Keratinocyte (primary cell): ENCODE results near the gene RBBP5. TPM values are rescaled to one million over a fixed set of nuclear protein-coding genes. Genes with fewer than 3 reads are reported as not detected.

Source experiments
- DNase-seq: peaks from one replicate; pipeline ENCODE4 v3.0.0-alpha.2; 2011; ENCODE audit warnings: low read depth, missing footprints, low spot score
- FAIRE-seq: peaks from 2 replicates; lab custom pipeline; 2011; peaks lifted over from hg19 to GRCh38; lab: Jason Lieb, UNC
- H2AFZ ChIP-seq: 2 replicates; pipeline ENCODE4 v1.6.0; 2012; ENCODE audit warnings: low read length, control low read depth, inconsistent platforms; ENCODE audit not compliant: control insufficient read depth
- H3K27ac ChIP-seq: 2 replicates; pipeline ENCODE4 v1.5.1; 2011; ENCODE audit warnings: low read length; ENCODE audit not compliant: control insufficient read depth, insufficient read depth
- H3K27me3 ChIP-seq: 3 replicates; pipeline ENCODE4 v1.6.0; 2011; ENCODE audit warnings: low read length; ENCODE audit not compliant: control insufficient read depth, insufficient read depth; ENCODE audit errors: extremely low read depth
- H3K36me3 ChIP-seq, 2 experiments: 2 replicates in 1 of 2; 3 replicates in 1 of 2; pipeline ENCODE4 v1.5.1; 2011; ENCODE audit warnings: low read length in 2 of 2, mild to moderate bottlenecking in 1 of 2; ENCODE audit not compliant: control insufficient read depth in 2 of 2, insufficient read depth in 2 of 2; ENCODE audit errors: extremely low read depth in 1 of 2
- H3K4me1 ChIP-seq: 3 replicates; pipeline ENCODE4 v1.5.1; 2011; ENCODE audit warnings: low read length; ENCODE audit not compliant: control insufficient read depth, insufficient read depth; ENCODE audit errors: extremely low read depth
- H3K4me2 ChIP-seq: 3 replicates; pipeline ENCODE4 v1.6.0; 2011; ENCODE audit warnings: low read depth, low read length; ENCODE audit not compliant: control insufficient read depth, insufficient read depth; ENCODE audit errors: extremely low read depth
- H3K4me3 ChIP-seq, 3 experiments: fragments of 200-600 bp in 1 of 3; sonication (generic) in 1 of 3; 2 replicates in 2 of 3; 3 replicates in 1 of 3; pipeline ENCODE4 v1.5.1; 2011 to 2016; ENCODE audit warnings: low read length in 3 of 3, mild to moderate bottlenecking in 3 of 3, control low read depth in 2 of 3, inconsistent platforms in 1 of 3, low read depth in 1 of 3, mixed read lengths in 1 of 3, mixed run types in 1 of 3, moderate library complexity in 1 of 3; ENCODE audit not compliant: control insufficient read depth in 2 of 3, insufficient read depth in 2 of 3; ENCODE audit errors: extremely low read depth in 1 of 3
- H3K79me2 ChIP-seq: 2 replicates; pipeline ENCODE4 v1.6.0; 2012; ENCODE audit warnings: low read length; ENCODE audit not compliant: control insufficient read depth, insufficient read depth
- H3K9ac ChIP-seq: 3 replicates; pipeline ENCODE4 v1.6.0; 2011; ENCODE audit warnings: low read length; ENCODE audit not compliant: control insufficient read depth, insufficient read depth; ENCODE audit errors: extremely low read depth
- H3K9me1 ChIP-seq: 3 replicates; pipeline ENCODE4 v1.6.0; 2011; ENCODE audit warnings: low read length; ENCODE audit not compliant: control insufficient read depth, insufficient read depth; ENCODE audit errors: extremely low read depth
- H3K9me3 ChIP-seq: 2 replicates; pipeline ENCODE4 v1.5.1; 2012; ENCODE audit warnings: low read depth, low read length; ENCODE audit not compliant: control insufficient read depth
- H4K20me1 ChIP-seq: 3 replicates; pipeline ENCODE4 v1.6.0; 2011; ENCODE audit warnings: low read length; ENCODE audit not compliant: control insufficient read depth, insufficient read depth; ENCODE audit errors: extremely low read depth
- CTCF ChIP-seq, 3 experiments: IDR thresholded peaks in 1 of 3; conservative IDR thresholded peaks in 1 of 3; optimal IDR thresholded peaks in 1 of 3; 2 replicates in 2 of 3; 3 replicates in 1 of 3; pipeline versions ENCODE3 to v1.5.1; 2011; ENCODE audit warnings: low read length in 3 of 3, mild to moderate bottlenecking in 3 of 3, moderate library complexity in 2 of 3, control low read depth in 1 of 3, inconsistent platforms in 1 of 3; ENCODE audit not compliant: insufficient read depth in 2 of 3; ENCODE audit errors: extremely low read depth in 1 of 3
- EZH2 ChIP-seq: IDR thresholded peaks from one replicate; pipeline ENCODE4 v1.6.1; 2012; ENCODE audit warnings: inconsistent platforms, mild to moderate bottlenecking, low read length, moderate library complexity
- dilution Hi-C: fragments of 300-500 bp; cut with MboI; formaldehyde crosslinking; loops from one replicate; pipeline ENCODE4 v1.7.0; 2020; ENCODE audit warnings: low sequenced_read_pairs; ENCODE audit not compliant: extremely low pct_ligation_motif_present
- polyA plus RNA-seq, 5 experiments: library from polyadenylated mRNA; depleted of rRNA in 3 of 5; stranded (reverse) in 3 of 5; stranded (forward) in 1 of 5; unstranded in 1 of 5; fragments of >200 nt; gene quantifications; 1 replicate in 1 of 5; 2 replicates in 3 of 5; 3 replicates in 1 of 5; pipeline versions ENCODE4 v1.2.1 to v1.2.3, GENCODE V29; 2011 to 2012; ENCODE audit warnings: missing spikeins in 2 of 5, low read depth in 1 of 5, low replicate concordance in 1 of 5

Gene RBBP5
- polyA plus RNA-seq, 1 donor (not counting 4 experiments of a cell fraction or from before 2014, with no cell fraction given) = 12.3 TPM

GRCh38 chr1:205152505-205152904 is 30.7 kb upstream of the RBBP5 start:
- no peaks in the 10 kb centered on the region for H3K9me1 ChIP-seq
- H3K4me3 ChIP-seq = no peak overlapping the region
- dilution Hi-C loops = no loop called here
- H3K9ac ChIP-seq = no peak overlapping the region
- H3K27ac ChIP-seq = no peak overlapping the region
- no peaks in the 10 kb centered on the region for H4K20me1 ChIP-seq
- TF ChIP-seq CTCF (optimal IDR thresholded peaks at IDR 0.05 in 1 of 3, IDR thresholded peaks at IDR 0.05 in 1 of 3, conservative IDR thresholded peaks at IDR 0.05 in 1 of 3; ENCODE audit: extremely low read depth in 1 of 3, insufficient read depth in 2 of 3, low read length in 3 of 3) (no peak), EZH2 (no peak)
- DNase-seq = no peak
- H3K36me3 ChIP-seq = peaks cover 13% of the 10 kb centered on the region in 2 experiments
- H3K4me1 ChIP-seq = no peaks in the 10 kb centered on the region
- FAIRE-seq = no peak
- H3K9me3 ChIP-seq = peaks cover 3% of the 10 kb centered on the region
- H2AFZ ChIP-seq = no peak overlapping the region
- no peaks in the 10 kb centered on the region for H3K27me3 ChIP-seq
- H3K4me2 ChIP-seq = no peak overlapping the region
- H3K79me2 ChIP-seq = no peaks in the 10 kb centered on the region

- Histone ChIP-seq H3K9me3 (no peaks in the 10 kb centered on the region), H3K36me3 (peaks cover 5 to 10% of the 10 kb centered on the region in 2 experiments), H3K4me3 (no peak overlapping the region), H3K4me1 (no peaks in the 10 kb centered on the region), H4K20me1 (no peaks in the 10 kb centered on the region), H3K27ac (no peak overlapping the region), H3K9ac (no peak overlapping the region), H3K9me1 (no peaks in the 10 kb centered on the region), H2AFZ (no peak overlapping the region), H3K79me2 (no peaks in the 10 kb centered on the region), H3K27me3 (no peaks in the 10 kb centered on the region), H3K4me2 (no peak overlapping the region)
- TF ChIP-seq EZH2 = no peak
- TF ChIP-seq CTCF (optimal IDR thresholded peaks at IDR 0.05 in 1 of 3, IDR thresholded peaks at IDR 0.05 in 1 of 3, conservative IDR thresholded peaks at IDR 0.05 in 1 of 3; ENCODE audit: extremely low read depth in 1 of 3, insufficient read depth in 2 of 3, low read length in 3 of 3) = no peak
- DNase-seq (no peak), FAIRE-seq (no peak)
- dilution Hi-C loops = no loop called here
Observed at GRCh38 chr1:205150651-205151428, 29.1 kb upstream of the RBBP5 start.
